Measurements from ENCODE around the gene PNISR. TPM values are rescaled to one million over a fixed set of nuclear protein-coding genes. Genes with fewer than 3 reads are reported as not detected.

Gene PNISR
- total and polyA plus RNA-seq, 2 donors (not counting 1 experiment from before 2014, with no cell fraction given), result 27.7 to 99.1 TPM

- DNase-seq (ENCODE audit: low read depth in 2 of 2), result no peak
- H3K4me1 ChIP-seq (ENCODE audit: control insufficient read depth, extremely low read depth, insufficient read depth, low read length), result peaks cover 6% of the 10 kb centered on the region
- H3K27ac ChIP-seq (ENCODE audit: insufficient read depth, low read length), result no peak overlapping the region
- H3K79me2 ChIP-seq (ENCODE audit: control insufficient read depth, insufficient read depth, low read length), result peaks cover 76% of the 10 kb centered on the region
- no peak overlapping the region for H2AFZ ChIP-seq (ENCODE audit: low read length)
- H3K9me3 ChIP-seq (ENCODE audit: control insufficient read depth, insufficient read depth, low read depth, low read length), result no peaks in the 10 kb centered on the region
- no peaks in the 10 kb centered on the region for H3K36me3 ChIP-seq (ENCODE audit: control insufficient read depth, insufficient read depth, low read length)
- no peak overlapping the region for H3K9ac ChIP-seq (ENCODE audit: insufficient read depth, low read length)
- H3K4me2 ChIP-seq (ENCODE audit: extremely low read depth, insufficient read depth, low read length), result no peak overlapping the region
- TF ChIP-seq EZH2 (IDR thresholded peaks at IDR 0.05; ENCODE audit: low read length, missing control alignments) (no peak), CTCF (conservative IDR thresholded peaks at IDR 0.05 in 1 of 2, IDR thresholded peaks at IDR 0.05 in 1 of 2; ENCODE audit: low read depth in 1 of 2, low read length in 2 of 2) (no peak)
- H4K20me1 ChIP-seq (ENCODE audit: control insufficient read depth, extremely low read depth, insufficient read depth, low read length), result no peaks in the 10 kb centered on the region
- peak overlapping the region in 1 of 4 experiments; percentile 68 for H3K4me3 ChIP-seq (replicated peaks in 1 of 4; ENCODE audit: control extremely low read depth in 1 of 4, insufficient read depth in 1 of 4, low read depth in 3 of 4, low read length in 4 of 4)
- no peaks in the 10 kb centered on the region for H3K27me3 ChIP-seq (ENCODE audit: control insufficient read depth, insufficient read depth, low read length)
Observed at GRCh38 chr6:99422912-99423311, 2.2 kb downstream of the PNISR start.

GRCh38 chr6:99416892-99417767 lies 8.0 kb downstream of the PNISR start:
- Histone ChIP-seq H3K9ac (ENCODE audit: insufficient read depth, low read length) (no peak overlapping the region), H2AFZ (ENCODE audit: low read length) (no peak overlapping the region), H3K27me3 (ENCODE audit: control insufficient read depth, insufficient read depth, low read length) (no peaks in the 10 kb centered on the region), H3K4me3 (replicated peaks in 1 of 4; ENCODE audit: control extremely low read depth in 1 of 4, insufficient read depth in 1 of 4, low read depth in 3 of 4, low read length in 4 of 4) (no peak overlapping the region), H4K20me1 (ENCODE audit: control insufficient read depth, extremely low read depth, insufficient read depth, low read length) (peaks cover 3% of the 10 kb centered on the region), H3K79me2 (ENCODE audit: control insufficient read depth, insufficient read depth, low read length) (peaks cover 86% of the 10 kb centered on the region), H3K27ac (ENCODE audit: insufficient read depth, low read length) (no peak overlapping the region), H3K9me3 (ENCODE audit: control insufficient read depth, insufficient read depth, low read depth, low read length) (no peaks in the 10 kb centered on the region), H3K4me2 (ENCODE audit: extremely low read depth, insufficient read depth, low read length) (no peak overlapping the region), H3K4me1 (ENCODE audit: control insufficient read depth, extremely low read depth, insufficient read depth, low read length) (no peaks in the 10 kb centered on the region), H3K36me3 (ENCODE audit: control insufficient read depth, insufficient read depth, low read length) (peaks cover under 1% of the 10 kb centered on the region)
- DNase-seq (ENCODE audit: low read depth in 2 of 2), result no peak
- TF ChIP-seq EZH2 (IDR thresholded peaks at IDR 0.05; ENCODE audit: low read length, missing control alignments), result no peak
- TF ChIP-seq CTCF (conservative IDR thresholded peaks at IDR 0.05 in 1 of 2, IDR thresholded peaks at IDR 0.05 in 1 of 2; ENCODE audit: low read depth in 1 of 2, low read length in 2 of 2), result no peak

GRCh38 chr6:99416226-99416625 lies 8.9 kb downstream of the PNISR start:
- Histone ChIP-seq H3K27ac (ENCODE audit: insufficient read depth, low read length) (no peak overlapping the region), H3K4me3 (replicated peaks in 1 of 4; ENCODE audit: control extremely low read depth in 1 of 4, insufficient read depth in 1 of 4, low read depth in 3 of 4, low read length in 4 of 4) (no peak overlapping the region), H3K9me3 (ENCODE audit: control insufficient read depth, insufficient read depth, low read depth, low read length) (no peaks in the 10 kb centered on the region), H4K20me1 (ENCODE audit: control insufficient read depth, extremely low read depth, insufficient read depth, low read length) (peaks cover 3% of the 10 kb centered on the region), H2AFZ (ENCODE audit: low read length) (no peak overlapping the region), H3K79me2 (ENCODE audit: control insufficient read depth, insufficient read depth, low read length) (peaks cover 85% of the 10 kb centered on the region), H3K27me3 (ENCODE audit: control insufficient read depth, insufficient read depth, low read length) (no peaks in the 10 kb centered on the region), H3K36me3 (ENCODE audit: control insufficient read depth, insufficient read depth, low read length) (peaks cover 2% of the 10 kb centered on the region), H3K4me2 (ENCODE audit: extremely low read depth, insufficient read depth, low read length) (no peak overlapping the region), H3K4me1 (ENCODE audit: control insufficient read depth, extremely low read depth, insufficient read depth, low read length) (no peaks in the 10 kb centered on the region), H3K9ac (ENCODE audit: insufficient read depth, low read length) (no peak overlapping the region)
- TF ChIP-seq CTCF (conservative IDR thresholded peaks at IDR 0.05 in 1 of 2, IDR thresholded peaks at IDR 0.05 in 1 of 2; ENCODE audit: low read depth in 1 of 2, low read length in 2 of 2) (no peak), EZH2 (IDR thresholded peaks at IDR 0.05; ENCODE audit: low read length, missing control alignments) (no peak)
- DNase-seq (ENCODE audit: low read depth in 2 of 2), result no peak
